Right renal cortex interstitium (tissue), 3 donors: ENCODE measurements around the gene KLHL40. TPM values are rescaled to one million over a fixed set of nuclear protein-coding genes. Genes with fewer than 3 reads are reported as not detected.

Experiments
- DNase-seq, 3 donors: peaks; one replicate each; pipeline ENCODE4 v3.0.0-alpha.2; 2013; ENCODE audit warnings: low read depth in 3 of 3, low spot score in 2 of 3
- polyA plus RNA-seq, 3 donors: library from polyadenylated mRNA; unstranded; fragments of 120-200 nt; gene quantifications; one replicate each; pipeline ENCODE4 v1.2.1, GENCODE V29; 2013; ENCODE audit not compliant: insufficient read length in 3 of 3

The KLHL40 gene
- polyA plus RNA-seq, 3 donors = not detected

DNA sequence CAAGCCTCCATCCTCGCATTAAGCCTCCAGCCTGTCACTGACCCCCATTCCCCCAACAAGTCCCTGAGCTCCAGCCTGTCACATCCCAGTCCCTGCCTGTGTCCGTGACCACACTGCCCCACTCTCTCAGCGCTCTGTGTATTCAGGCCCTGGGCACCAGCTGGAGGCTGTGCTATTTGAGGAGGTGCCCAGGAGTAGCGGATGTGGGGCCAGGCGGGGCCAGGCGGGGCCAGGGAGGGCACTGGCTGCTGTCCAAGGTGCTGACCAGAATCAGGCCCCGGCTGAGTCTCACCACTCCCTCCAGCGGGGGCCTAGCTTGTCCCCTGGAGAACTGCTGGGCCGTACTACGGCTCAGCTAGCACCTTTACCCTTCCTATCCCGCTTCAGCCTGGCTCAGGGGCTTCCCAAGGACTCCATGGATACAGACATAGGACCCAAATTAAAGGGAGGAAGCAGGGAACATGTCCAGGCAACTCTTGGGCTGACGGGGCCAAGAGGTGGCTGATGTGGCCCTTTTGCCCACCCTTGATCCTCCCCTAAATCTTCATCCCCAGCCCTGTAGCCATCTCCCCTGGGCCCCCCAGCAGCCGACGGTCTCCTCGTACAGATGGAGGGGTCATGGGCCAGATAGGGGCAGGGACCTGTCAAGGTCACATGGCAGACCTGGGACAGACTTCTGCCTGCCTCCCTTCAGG, 16.2 kb downstream of the KLHL40 start:
- peak; percentile 12 to 63 (median 41) for DNase-seq

- no peak for DNase-seq
Observed at GRCh38 chr3:42702066-42702951, 17.0 kb downstream of the KLHL40 start, which contains the start of gene HHATL. Gene HHATL, minus strand, starts transcription at chr3:42702798. Its CDS starts 1,972 bp downstream, at chr3:42700826.

DNA sequence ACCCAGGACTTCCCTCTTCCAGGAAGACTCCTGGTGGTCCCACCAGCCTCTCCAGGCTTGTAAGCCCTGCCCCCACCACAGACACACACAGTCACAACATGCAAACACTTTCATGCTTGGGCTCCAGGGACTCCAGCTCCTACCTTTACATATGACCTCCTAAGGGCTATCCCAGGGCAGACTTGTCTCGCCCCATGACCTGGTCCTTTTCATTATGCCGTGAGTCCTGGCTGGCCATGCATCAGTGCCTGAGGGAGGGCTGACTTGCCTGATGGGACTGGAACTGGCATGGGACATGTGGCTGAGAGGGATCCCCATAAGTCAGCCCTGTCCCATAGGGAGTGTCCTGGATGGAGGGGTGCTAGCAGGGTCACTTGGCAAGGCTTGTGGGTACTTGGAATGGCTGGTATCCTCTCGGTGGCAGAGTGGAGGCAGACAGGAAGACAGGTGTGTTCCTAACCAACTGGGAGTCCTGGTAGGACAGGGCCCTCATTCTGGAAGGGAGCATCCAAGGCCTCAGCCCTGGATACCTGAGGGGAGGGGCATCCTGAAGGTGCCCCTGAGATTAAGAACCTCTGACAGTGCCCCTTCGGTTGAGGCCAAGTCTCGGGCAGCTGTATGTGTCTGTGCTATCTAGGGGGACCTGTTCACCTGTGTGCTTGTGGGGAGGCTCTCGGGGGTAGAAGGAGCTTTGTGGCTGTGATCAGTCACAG, 17.8 kb downstream of the KLHL40 start:
- DNase-seq = no peak

GRCh38 chr3:42703695-42704025, 18.3 kb downstream of the KLHL40 start:
- DNase-seq = no peak

GRCh38 chr3:42704136-42704841, 19.0 kb downstream of the KLHL40 start:
- DNase-seq = no peak

DNA sequence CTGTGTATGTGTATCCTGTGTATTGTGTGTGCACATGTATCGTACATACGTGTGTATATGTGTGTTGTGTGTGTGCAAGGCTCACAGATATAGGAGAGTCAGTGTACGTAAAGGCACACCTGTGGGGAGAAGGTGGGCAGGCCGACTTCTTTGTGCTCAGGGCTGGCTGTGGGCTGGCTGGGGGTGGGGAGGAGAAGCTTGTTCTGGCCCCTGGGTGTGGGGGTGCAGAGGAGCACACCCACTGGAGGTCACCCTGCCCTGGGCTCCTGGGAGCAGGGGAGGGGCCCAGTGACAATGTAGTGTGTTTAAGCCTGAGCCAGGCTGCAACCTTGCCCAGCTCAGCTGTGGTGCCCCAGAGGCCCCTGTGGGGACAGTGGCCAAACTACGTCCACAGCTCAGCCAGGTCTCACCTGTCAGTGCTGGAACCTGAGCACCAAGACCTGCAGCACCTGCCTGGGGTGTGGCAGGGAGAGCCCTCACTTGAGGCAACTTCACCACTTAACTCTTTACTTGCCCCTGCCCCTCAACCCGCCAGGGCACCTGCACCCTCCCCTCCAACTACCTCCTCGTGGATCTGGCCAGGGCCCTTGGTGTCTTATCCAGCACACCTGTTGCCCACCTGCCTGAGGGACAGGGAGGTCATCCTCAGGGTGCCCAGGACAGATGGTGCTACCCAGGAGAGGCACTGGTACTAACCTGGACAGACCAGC, 19.9 kb downstream of the KLHL40 start:
- no peak for DNase-seq

DNA sequence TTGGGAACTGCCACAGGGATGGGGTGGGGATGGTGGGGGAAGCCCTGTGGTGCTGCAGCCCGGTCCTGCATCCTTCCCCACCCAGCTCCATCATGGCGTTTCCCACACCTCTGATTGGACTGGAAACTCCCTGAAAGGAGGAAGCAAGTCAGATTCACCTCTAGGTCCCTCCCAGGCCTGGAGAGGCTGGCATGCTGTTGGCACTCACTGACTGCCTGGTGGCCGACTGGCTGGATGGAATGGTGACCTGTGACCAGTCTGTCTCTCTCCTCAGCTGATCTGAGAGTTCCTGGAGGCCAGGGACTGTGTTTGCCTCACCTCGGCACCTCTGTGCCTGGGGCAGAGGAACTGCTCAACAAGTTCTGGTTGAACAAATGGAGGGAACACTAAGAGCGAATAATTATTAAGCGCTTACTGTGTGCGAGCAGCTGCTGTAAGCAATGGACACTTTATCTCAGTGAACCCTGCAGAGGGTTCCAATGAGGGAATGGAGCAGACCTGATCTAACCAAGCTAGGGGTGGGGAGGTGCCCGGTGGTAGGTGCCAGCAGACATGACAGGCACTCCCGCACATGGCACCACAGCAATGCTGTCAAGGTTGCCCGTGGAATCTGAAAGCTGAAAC, 20.7 kb downstream of the KLHL40 start:
- no peak for DNase-seq

- DNase-seq = no peak
Observed at GRCh38 chr3:42706721-42707619, 21.6 kb downstream of the KLHL40 start.

DNA sequence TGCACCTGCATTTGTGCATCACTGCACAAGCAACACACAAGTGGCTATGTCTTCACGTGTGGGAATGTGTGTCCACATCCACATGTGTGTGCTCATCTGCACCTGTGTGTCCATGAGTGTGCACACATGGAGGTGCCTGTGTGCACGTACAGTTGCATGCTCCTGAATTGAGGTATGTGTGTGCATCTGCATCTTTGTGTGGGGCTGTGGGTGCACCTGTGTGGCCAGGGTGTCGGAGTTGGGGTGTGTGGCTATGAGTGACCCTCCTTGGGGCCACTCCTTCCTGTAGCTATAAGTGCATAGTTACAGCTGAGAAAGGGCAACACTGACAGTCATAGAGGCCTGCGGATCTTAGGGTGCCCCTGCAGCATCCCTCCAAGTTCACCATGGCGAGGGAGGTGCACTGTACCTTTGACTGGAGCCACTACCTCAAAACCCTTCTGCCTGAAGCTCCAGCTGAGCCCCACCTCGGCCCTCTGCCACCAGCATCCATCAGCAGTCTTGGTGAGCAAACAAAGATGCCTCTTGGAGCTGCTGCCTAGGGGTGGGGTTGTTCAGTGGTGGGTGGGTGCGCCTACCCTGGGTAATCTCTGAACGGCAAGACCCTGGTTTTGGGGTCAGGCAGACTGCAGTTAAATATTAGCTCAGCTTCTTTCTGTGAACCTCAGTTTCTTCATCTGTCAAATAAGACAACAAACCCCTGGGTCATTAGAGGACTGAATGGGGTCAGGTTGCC, 22.5 kb downstream of the KLHL40 start:
- no peak for DNase-seq

DNA sequence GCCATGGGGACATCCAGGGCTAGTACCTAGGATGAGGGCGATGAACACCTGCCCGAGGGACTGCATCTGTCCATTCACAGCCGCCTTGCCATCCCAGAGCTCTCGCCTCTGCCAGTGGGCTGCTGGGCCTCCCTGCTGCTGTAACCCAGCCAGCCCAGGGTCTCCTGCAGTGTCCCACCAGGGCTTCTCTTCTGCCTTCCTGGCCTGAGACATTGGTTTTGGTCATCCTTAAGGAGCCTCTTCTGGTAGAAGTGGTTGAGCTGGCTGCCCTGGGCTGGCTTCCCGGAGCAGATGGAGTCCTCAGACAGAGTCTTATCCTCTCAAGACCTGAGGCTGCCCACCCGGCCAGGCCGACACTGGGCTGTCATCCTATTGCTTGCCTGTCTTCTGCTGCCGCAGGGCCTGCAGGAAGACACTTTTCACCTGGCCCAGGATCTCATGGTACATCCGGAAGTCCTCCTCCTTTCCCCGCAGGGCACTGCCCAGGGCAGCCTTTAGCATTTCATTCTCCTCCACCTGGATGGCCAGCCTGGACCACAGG, 23.3 kb downstream of the KLHL40 start:
- no peak for DNase-seq

DNA sequence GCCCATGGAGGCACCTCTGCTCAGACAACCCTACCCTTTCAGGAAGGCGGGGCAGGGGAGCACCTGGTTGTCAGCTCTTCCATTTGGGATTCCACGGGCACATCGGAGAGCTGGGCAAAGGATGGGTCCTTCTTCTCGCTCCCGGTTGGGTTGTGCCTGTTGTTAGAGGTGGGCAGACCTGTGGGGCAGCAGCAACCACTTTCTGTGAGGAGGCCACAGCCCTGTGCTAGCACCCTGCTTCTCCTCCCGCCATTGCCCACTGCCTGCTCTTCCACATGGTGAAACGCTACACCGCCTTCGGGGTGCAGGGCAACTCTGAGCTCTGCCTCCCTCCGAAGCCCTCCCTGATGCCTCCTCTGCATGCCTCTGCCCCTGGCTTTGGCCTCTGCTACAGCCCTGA, 24.3 kb downstream of the KLHL40 start:
- no peak for DNase-seq

- no peak for DNase-seq
Observed at GRCh38 chr3:42710323-42711021, 25.1 kb downstream of the KLHL40 start.

DNA sequence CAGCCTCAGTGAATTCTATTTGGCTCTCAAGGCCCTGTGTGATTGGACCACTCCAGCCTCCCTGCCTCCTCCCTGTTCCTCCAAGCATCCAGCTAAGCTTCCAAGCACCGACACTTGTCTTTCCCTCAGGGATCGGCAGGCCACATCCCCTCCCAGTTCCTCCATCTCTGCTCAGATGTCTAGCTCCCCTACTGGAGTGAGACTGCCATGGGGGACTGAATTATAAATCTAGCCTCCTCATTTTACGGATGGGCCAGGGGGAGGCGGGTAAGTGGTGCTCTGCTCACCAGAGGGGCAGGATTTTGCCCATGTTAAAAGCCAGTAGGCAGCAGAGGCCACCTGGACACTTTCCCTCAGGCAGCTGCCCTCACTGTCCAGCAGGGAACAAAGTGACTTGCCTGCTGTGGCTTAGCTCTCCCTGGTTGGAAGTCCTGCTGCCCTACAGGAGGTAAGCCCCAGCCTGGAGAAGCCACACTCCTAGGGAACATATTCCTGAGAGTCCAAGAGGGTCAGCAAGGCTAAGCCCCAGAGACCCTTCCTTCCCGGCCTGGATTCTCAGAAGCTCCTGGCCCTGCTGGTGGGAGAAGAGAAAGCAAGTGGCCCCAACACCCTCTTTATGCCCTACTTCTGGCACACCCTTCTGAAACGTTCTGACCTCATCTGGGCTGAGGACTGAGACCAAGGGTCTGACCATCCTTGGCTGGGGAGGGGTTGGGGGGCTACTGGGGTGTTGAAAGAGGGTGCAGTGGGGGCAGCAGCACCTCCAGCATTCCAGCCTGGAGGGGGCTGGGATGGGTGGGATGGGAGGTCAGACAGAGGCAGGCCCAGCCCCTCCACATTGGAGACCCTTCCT, 26.4 kb downstream of the KLHL40 start:
- DNase-seq = no peak

DNA sequence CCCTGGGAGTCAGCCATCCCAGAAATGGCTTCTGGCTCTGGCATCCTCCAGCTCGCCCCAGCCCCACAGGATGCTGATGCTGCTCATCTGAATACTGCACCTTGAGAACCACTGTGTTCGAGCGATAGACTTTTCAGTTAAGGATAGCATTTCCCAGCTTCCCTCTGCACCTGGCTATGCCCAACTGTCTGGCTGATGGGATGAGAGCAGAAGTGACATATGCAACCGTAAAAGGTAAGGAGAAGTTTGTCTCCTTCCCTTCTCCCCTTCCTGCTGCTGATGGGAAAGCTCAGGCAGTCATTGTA, 27.0 kb downstream of the KLHL40 start:
- DNase-seq = no peak

DNA sequence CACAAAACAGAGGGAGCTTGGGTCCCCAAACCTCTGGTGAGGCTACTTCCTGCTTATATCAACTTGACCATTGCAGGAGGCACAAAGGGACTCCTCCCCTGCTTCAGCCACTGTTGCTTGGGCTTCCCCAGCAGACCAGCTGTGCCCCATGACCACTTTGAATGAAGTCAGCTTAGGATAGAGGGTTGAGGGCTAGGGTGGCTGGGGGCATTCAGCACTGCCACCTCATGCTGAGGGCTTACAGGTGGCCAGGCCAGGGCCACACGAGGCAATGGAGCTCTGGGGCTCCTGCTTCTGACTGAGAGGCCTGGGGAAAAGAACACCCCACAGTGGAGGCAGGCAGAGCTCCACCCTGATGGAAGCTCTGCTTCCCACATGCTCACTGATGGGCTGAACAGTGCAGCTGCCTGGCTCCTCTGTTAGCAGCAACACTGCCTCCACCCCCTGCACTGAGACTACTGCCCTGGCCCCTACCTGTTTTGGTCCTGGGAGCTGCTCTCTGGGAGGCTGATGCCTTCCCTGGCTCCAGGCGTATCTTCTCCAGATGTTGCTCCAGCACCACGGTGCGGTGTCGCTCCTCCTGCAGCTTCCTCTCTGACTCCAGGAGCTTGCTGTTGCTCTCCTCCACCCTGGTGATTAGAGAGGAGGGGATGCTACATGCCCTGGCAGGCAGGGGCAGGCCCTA, 27.5 kb downstream of the KLHL40 start:
- DNase-seq = no peak

DNA sequence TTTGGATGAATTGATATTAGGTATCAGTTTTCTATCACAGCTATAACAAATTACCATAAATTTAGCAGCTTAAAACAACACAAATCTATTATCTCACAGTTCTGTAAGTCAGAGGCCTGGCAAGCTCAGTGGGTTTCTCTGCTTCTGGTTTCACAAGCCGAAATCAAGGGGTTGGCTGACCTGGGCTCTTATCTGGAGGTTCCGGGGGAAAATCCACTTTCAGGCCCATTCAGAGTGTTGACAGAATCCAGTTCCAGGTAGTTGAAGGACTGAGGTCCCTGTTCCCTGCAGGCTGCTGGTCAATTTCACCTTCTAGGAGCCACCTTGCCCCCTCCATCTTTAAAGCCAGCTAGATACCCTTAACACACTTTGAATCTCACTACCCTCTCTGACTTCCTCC, 28.4 kb downstream of the KLHL40 start:
- no peak for DNase-seq
